NCI-H146 treated with DMSO at 0.1 percent for 48 hours (cell line): ENCODE data around the gene NEK9.
A peak's percentile ranks its signal among the peaks of the same experiment; 100 is the strongest.
"Not testable (repeated sequence)": the region's sequence is repeated elsewhere in the genome, so short reads cannot be mapped to it uniquely, and the experiment has no call there.

Experiments
- DNase-seq: peaks from one replicate; lab custom pipeline; 2025; ENCODE audit not compliant: unreplicated experiment; lab: John Stamatoyannopoulos, UW

The NEK9 gene

GRCh38 chr14:75067765-75068164 lies 59.1 kb downstream of the NEK9 start:
- not testable (repeated sequence) for DNase-seq

GRCh38 chr14:75067212-75067611 lies 59.6 kb downstream of the NEK9 start:
- DNase-seq: no peak

GRCh38 chr14:75066691-75067090 lies 60.2 kb downstream of the NEK9 start:
- DNase-seq: no peak

GRCh38 chr14:75064205-75064567 lies 62.7 kb downstream of the NEK9 start:
- DNase-seq: no peak

GRCh38 chr14:75063491-75064204 lies 63.2 kb downstream of the NEK9 start, which contains the start of gene ACYP1:
TSS of gene ACYP1 (minus strand) at chr14:75064024. CDS start at chr14:75063553, 471 bp downstream.
- DNase-seq: peak; percentile 77

- DNase-seq: no peak
These were observed 63.8 kb downstream of the NEK9 start for GRCh38 chr14:75063013-75063412.

- no peak for DNase-seq
These were observed 66.4 kb downstream of the NEK9 start for GRCh38 chr14:75060420-75060819.

- no peak for DNase-seq
These were observed 67.2 kb downstream of the NEK9 start for GRCh38 chr14:75059642-75060041.

- no peak for DNase-seq
These were observed 72.4 kb downstream of the NEK9 start for GRCh38 chr14:75054421-75054820.

- DNase-seq: no peak
These were observed 73.2 kb downstream of the NEK9 start for GRCh38 chr14:75053396-75054291.

- no peak for DNase-seq
These were observed 75.3 kb downstream of the NEK9 start for GRCh38 chr14:75051556-75051899.

GRCh38 chr14:75050852-75051555 lies 75.8 kb downstream of the NEK9 start, which contains the start of gene MLH3:
TSS of gene MLH3 (minus strand) at chr14:75051467. CDS start at chr14:75049655, 1,812 bp downstream.
- peak; percentile 41 for DNase-seq

GRCh38 chr14:75049731-75050201 lies 77.1 kb downstream of the NEK9 start:
- DNase-seq: no peak

- DNase-seq: no peak
These were observed 77.7 kb downstream of the NEK9 start for GRCh38 chr14:75049136-75049535.

GRCh38 chr14:75048101-75048500 lies 78.7 kb downstream of the NEK9 start:
- DNase-seq: no peak

GRCh38 chr14:75047506-75047905 lies 79.3 kb downstream of the NEK9 start:
- DNase-seq: no peak

GRCh38 chr14:75046899-75047298 lies 79.9 kb downstream of the NEK9 start:
- no peak for DNase-seq

GRCh38 chr14:75046275-75046674 lies 80.6 kb downstream of the NEK9 start:
- no peak for DNase-seq

- no peak for DNase-seq
These were observed 82.1 kb downstream of the NEK9 start for GRCh38 chr14:75044752-75045151.

- no peak for DNase-seq
These were observed 82.5 kb downstream of the NEK9 start for GRCh38 chr14:75044322-75044721.

GRCh38 chr14:75042035-75042434 lies 84.8 kb downstream of the NEK9 start:
- no peak for DNase-seq
